Measurements from ENCODE around the gene STK39.

STK39 gene

GRCh38 chr2:168075446-168075845 lies 171.9 kb downstream of the STK39 start:
- no peaks in the 10 kb centered on the region for H3K9me3 Mint-ChIP-seq (ENCODE audit: low read depth)
- peaks cover 16% of the 10 kb centered on the region for H3K36me3 Mint-ChIP-seq
- H3K4me1 Mint-ChIP-seq (ENCODE audit: low read depth): no peaks in the 10 kb centered on the region
- no peak overlapping the region for H3K4me3 Mint-ChIP-seq
- H3K27me3 Mint-ChIP-seq: no peaks in the 10 kb centered on the region
- no peak overlapping the region for H3K27ac Mint-ChIP-seq

GRCh38 chr2:168072626-168073303 lies 174.6 kb downstream of the STK39 start:
- Mint-ChIP-seq H3K4me3 (no peak overlapping the region), H3K27me3 (no peaks in the 10 kb centered on the region), H3K9me3 (ENCODE audit: low read depth) (no peaks in the 10 kb centered on the region), H3K36me3 (peaks cover 15% of the 10 kb centered on the region), H3K4me1 (ENCODE audit: low read depth) (no peaks in the 10 kb centered on the region), H3K27ac (no peak overlapping the region)

- no peaks in the 10 kb centered on the region for H3K9me3 Mint-ChIP-seq (ENCODE audit: low read depth)
- H3K36me3 Mint-ChIP-seq: peaks cover 48% of the 10 kb centered on the region
- no peaks in the 10 kb centered on the region for H3K27me3 Mint-ChIP-seq
- no peak overlapping the region for H3K4me3 Mint-ChIP-seq
- H3K27ac Mint-ChIP-seq: no peak overlapping the region
- H3K4me1 Mint-ChIP-seq (ENCODE audit: low read depth): peaks cover 5% of the 10 kb centered on the region
These were observed 183.1 kb downstream of the STK39 start for GRCh38 chr2:168064011-168064998.

GRCh38 chr2:168062936-168063335 lies 184.5 kb downstream of the STK39 start:
- no peaks in the 10 kb centered on the region for H3K27me3 Mint-ChIP-seq
- H3K27ac Mint-ChIP-seq: no peak overlapping the region
- H3K4me3 Mint-ChIP-seq: no peak overlapping the region
- H3K4me1 Mint-ChIP-seq (ENCODE audit: low read depth): peaks cover 5% of the 10 kb centered on the region
- no peaks in the 10 kb centered on the region for H3K9me3 Mint-ChIP-seq (ENCODE audit: low read depth)
- peaks cover 45% of the 10 kb centered on the region for H3K36me3 Mint-ChIP-seq

- Mint-ChIP-seq H3K4me3 (no peak overlapping the region), H3K4me1 (ENCODE audit: low read depth) (peaks cover 5% of the 10 kb centered on the region), H3K36me3 (peaks cover 38% of the 10 kb centered on the region), H3K9me3 (ENCODE audit: low read depth) (no peaks in the 10 kb centered on the region), H3K27me3 (no peaks in the 10 kb centered on the region), H3K27ac (no peak overlapping the region)
These were observed 185.3 kb downstream of the STK39 start for GRCh38 chr2:168062054-168062453.

GRCh38 chr2:168060986-168061750 lies 186.2 kb downstream of the STK39 start:
- Mint-ChIP-seq H3K9me3 (ENCODE audit: low read depth) (no peaks in the 10 kb centered on the region), H3K4me3 (no peak overlapping the region), H3K27me3 (no peaks in the 10 kb centered on the region), H3K27ac (no peak overlapping the region), H3K4me1 (ENCODE audit: low read depth) (peaks cover 5% of the 10 kb centered on the region), H3K36me3 (peaks cover 37% of the 10 kb centered on the region)

- peaks cover 30% of the 10 kb centered on the region for H3K36me3 Mint-ChIP-seq
- no peaks in the 10 kb centered on the region for H3K27me3 Mint-ChIP-seq
- no peak overlapping the region for H3K27ac Mint-ChIP-seq
- H3K9me3 Mint-ChIP-seq (ENCODE audit: low read depth): no peaks in the 10 kb centered on the region
- H3K4me1 Mint-ChIP-seq (ENCODE audit: low read depth): peaks cover 7% of the 10 kb centered on the region
- no peak overlapping the region for H3K4me3 Mint-ChIP-seq
These were observed 187.6 kb downstream of the STK39 start for GRCh38 chr2:168059758-168060157.

GRCh38 chr2:168058675-168059074 lies 188.7 kb downstream of the STK39 start:
- H3K4me3 Mint-ChIP-seq: no peak overlapping the region
- H3K27me3 Mint-ChIP-seq: no peaks in the 10 kb centered on the region
- no peak overlapping the region for H3K27ac Mint-ChIP-seq
- H3K36me3 Mint-ChIP-seq: peaks cover 24% of the 10 kb centered on the region
- H3K4me1 Mint-ChIP-seq (ENCODE audit: low read depth): peaks cover 9% of the 10 kb centered on the region
- H3K9me3 Mint-ChIP-seq (ENCODE audit: low read depth): no peaks in the 10 kb centered on the region

- Mint-ChIP-seq H3K4me3 (no peak overlapping the region), H3K27ac (no peak overlapping the region), H3K36me3 (peaks cover 13% of the 10 kb centered on the region), H3K27me3 (no peaks in the 10 kb centered on the region), H3K9me3 (ENCODE audit: low read depth) (no peaks in the 10 kb centered on the region), H3K4me1 (ENCODE audit: low read depth) (peaks cover 5% of the 10 kb centered on the region)
These were observed 191.1 kb downstream of the STK39 start for GRCh38 chr2:168056242-168056787.

GRCh38 chr2:168054657-168055056 lies 192.7 kb downstream of the STK39 start:
- no peak overlapping the region for H3K27ac Mint-ChIP-seq
- no peaks in the 10 kb centered on the region for H3K27me3 Mint-ChIP-seq
- H3K4me1 Mint-ChIP-seq (ENCODE audit: low read depth): peaks cover 4% of the 10 kb centered on the region
- no peaks in the 10 kb centered on the region for H3K9me3 Mint-ChIP-seq (ENCODE audit: low read depth)
- peaks cover 13% of the 10 kb centered on the region for H3K36me3 Mint-ChIP-seq
- H3K4me3 Mint-ChIP-seq: no peak overlapping the region

- Mint-ChIP-seq H3K9me3 (ENCODE audit: low read depth) (no peaks in the 10 kb centered on the region), H3K27me3 (no peaks in the 10 kb centered on the region), H3K4me3 (no peak overlapping the region), H3K36me3 (peaks cover 18% of the 10 kb centered on the region), H3K27ac (no peak overlapping the region), H3K4me1 (ENCODE audit: low read depth) (peaks cover 4% of the 10 kb centered on the region)
These were observed 193.7 kb downstream of the STK39 start for GRCh38 chr2:168053676-168054075.

GRCh38 chr2:168052773-168053172 lies 194.6 kb downstream of the STK39 start:
- H3K27ac Mint-ChIP-seq: no peak overlapping the region
- H3K27me3 Mint-ChIP-seq: no peaks in the 10 kb centered on the region
- no peak overlapping the region for H3K4me3 Mint-ChIP-seq

GRCh38 chr2:168050377-168050776 lies 197.0 kb downstream of the STK39 start:
- peaks cover 4% of the 10 kb centered on the region for H3K4me1 Mint-ChIP-seq (ENCODE audit: low read depth)
- H3K27ac Mint-ChIP-seq: no peak overlapping the region
- no peaks in the 10 kb centered on the region for H3K9me3 Mint-ChIP-seq (ENCODE audit: low read depth)
- H3K36me3 Mint-ChIP-seq: peaks cover 22% of the 10 kb centered on the region
- no peaks in the 10 kb centered on the region for H3K27me3 Mint-ChIP-seq
- H3K4me3 Mint-ChIP-seq: no peak overlapping the region

More at GRCh38 chr2:168052773-168053172, 194.6 kb downstream of the STK39 start:
- Mint-ChIP-seq H3K9me3 (ENCODE audit: low read depth) (no peaks in the 10 kb centered on the region), H3K4me1 (ENCODE audit: low read depth) (peaks cover 4% of the 10 kb centered on the region), H3K36me3 (peaks cover 20% of the 10 kb centered on the region)

- Mint-ChIP-seq H3K4me1 (ENCODE audit: low read depth) (peaks cover under 1% of the 10 kb centered on the region), H3K4me3 (no peak overlapping the region), H3K27me3 (no peaks in the 10 kb centered on the region), H3K36me3 (peaks cover 18% of the 10 kb centered on the region), H3K27ac (no peak overlapping the region), H3K9me3 (ENCODE audit: low read depth) (no peaks in the 10 kb centered on the region)
These were observed 197.8 kb downstream of the STK39 start for GRCh38 chr2:168049609-168050008.
